Trophoblast cell (in vitro differentiated cells and primary cell): Measurements from ENCODE around the gene DRAM1.

Experiments used
- DNase-seq, 2 donors: peaks; one replicate each; pipeline ENCODE4 v3.0.0-alpha.2; 2016
- H2AFZ ChIP-seq: 2 replicates; pipeline ENCODE4 v1.6.1; 2013; ENCODE audit warnings: low read length, moderate library complexity, mild to moderate bottlenecking; ENCODE audit not compliant: insufficient read depth, poor library complexity
- H2AK5ac ChIP-seq: 2 replicates; pipeline ENCODE4 v1.6.1; 2013; ENCODE audit warnings: mild to moderate bottlenecking, low read length
- H2BK120ac ChIP-seq: 2 replicates; pipeline ENCODE4 v1.6.1; 2013; ENCODE audit warnings: low read length, mild to moderate bottlenecking, moderate library complexity; ENCODE audit not compliant: insufficient read depth, poor library complexity
- H2BK12ac ChIP-seq: 2 replicates; pipeline ENCODE4 v1.6.1; 2013; ENCODE audit warnings: mild to moderate bottlenecking, low read length, moderate library complexity
- H2BK5ac ChIP-seq: 2 replicates; pipeline ENCODE4 v1.6.1; 2013; ENCODE audit warnings: low read length, low read depth, moderate library complexity, mild to moderate bottlenecking; ENCODE audit not compliant: poor library complexity
- H3K14ac ChIP-seq: 2 replicates; pipeline ENCODE4 v1.6.1; 2013; ENCODE audit warnings: mild to moderate bottlenecking, low read length
- H3K18ac ChIP-seq: 2 replicates; pipeline ENCODE4 v1.6.1; 2013; ENCODE audit warnings: mild to moderate bottlenecking, low read length
- H3K23ac ChIP-seq: 2 replicates; pipeline ENCODE4 v1.6.1; 2013; ENCODE audit warnings: low read length
- H3K27ac ChIP-seq: 2 replicates; pipeline ENCODE4 v1.5.1; 2013; ENCODE audit warnings: low read depth, mild to moderate bottlenecking, inconsistent platforms, low read length, moderate library complexity
- H3K27me3 ChIP-seq: 2 replicates; pipeline ENCODE4 v1.6.1; 2013; ENCODE audit warnings: inconsistent platforms, mild to moderate bottlenecking, low read length, moderate library complexity; ENCODE audit not compliant: insufficient read depth
- H3K36me3 ChIP-seq, 2 experiments: 1 replicate in 1 of 2; 2 replicates in 1 of 2; pipeline ENCODE4 v1.6.1; 2013; ENCODE audit warnings: low read length in 2 of 2, mild to moderate bottlenecking in 2 of 2, moderate library complexity in 1 of 2; ENCODE audit not compliant: insufficient read depth in 2 of 2, control insufficient read depth in 1 of 2
- H3K4ac ChIP-seq: 2 replicates; pipeline ENCODE4 v1.6.1; 2013; ENCODE audit warnings: low read depth, mild to moderate bottlenecking, low read length, moderate library complexity
- H3K4me1 ChIP-seq, 2 experiments: 1 replicate in 1 of 2; 2 replicates in 1 of 2; pipeline ENCODE4 v1.6.1; 2013; ENCODE audit warnings: low read length in 2 of 2, mild to moderate bottlenecking in 2 of 2, moderate library complexity in 1 of 2; ENCODE audit not compliant: insufficient read depth in 2 of 2, control insufficient read depth in 1 of 2
- H3K4me2 ChIP-seq: 2 replicates; pipeline ENCODE4 v1.6.1; 2013; ENCODE audit warnings: inconsistent platforms, mild to moderate bottlenecking, low read length, moderate library complexity
- H3K4me3 ChIP-seq: 2 replicates; pipeline ENCODE4 v1.5.1; 2013; ENCODE audit warnings: mild to moderate bottlenecking, low read depth, low read length, inconsistent platforms
- H3K79me1 ChIP-seq: one replicate; pipeline ENCODE4 v1.6.1; 2013; ENCODE audit warnings: low read length
- H3K79me2 ChIP-seq: 2 replicates; pipeline ENCODE4 v1.6.1; 2013; ENCODE audit warnings: low read length, mild to moderate bottlenecking; ENCODE audit not compliant: control insufficient read depth, insufficient read depth, poor library complexity
- H3K9ac ChIP-seq: 2 replicates; pipeline ENCODE4 v1.6.1; 2013; ENCODE audit warnings: mild to moderate bottlenecking, low read length
- H3K9me3 ChIP-seq: 2 replicates; pipeline ENCODE4 v1.6.1; 2013; ENCODE audit warnings: low read depth, mild to moderate bottlenecking, control low read depth, inconsistent platforms, low read length; ENCODE audit not compliant: insufficient read depth
- H4K12ac ChIP-seq: 2 replicates; pipeline ENCODE4 v1.6.1; 2013; ENCODE audit warnings: low read depth, mild to moderate bottlenecking, low read length, moderate library complexity
- H4K8ac ChIP-seq: 2 replicates; pipeline ENCODE4 v1.6.1; 2013; ENCODE audit warnings: low read depth, mild to moderate bottlenecking, low read length, moderate library complexity
- H4K91ac ChIP-seq: one replicate; pipeline ENCODE4 v1.6.1; 2013; ENCODE audit warnings: low read depth, mild to moderate bottlenecking, low read length, moderate library complexity
- WGBS: extraction: QIAGEN DNeasy Blood & Tissue Kit; methylation state at CpG from one replicate; pipeline ENCODE4 v1.1.7; 2013; ENCODE audit warnings: missing lambda C conversion rate; ENCODE audit not compliant: insufficient read length, insufficient coverage; ENCODE audit errors: extremely low coverage; 5-methylcytosine and 5-hydroxymethylcytosine counted together

DRAM1 gene

DNA sequence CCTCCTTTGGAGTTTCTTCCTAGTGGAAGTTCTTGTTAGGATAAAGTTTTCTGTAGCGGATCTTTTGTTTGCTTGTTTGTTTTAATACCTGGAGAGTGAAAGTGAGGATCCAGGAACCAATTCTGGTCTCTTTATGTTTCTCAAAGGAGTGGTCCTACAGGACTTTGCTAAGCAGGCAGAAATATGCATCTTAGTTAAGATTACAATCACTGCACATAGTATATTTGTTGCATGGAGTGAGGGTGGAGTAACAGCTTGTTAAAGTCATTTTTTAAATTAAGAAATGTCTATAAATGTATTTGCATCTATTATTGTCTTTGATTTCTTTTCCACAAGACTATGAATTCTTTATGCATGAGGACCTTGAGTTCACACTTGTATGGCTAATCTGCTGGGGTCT, 76.7 kb downstream of the DRAM1 start:
- Histone ChIP-seq H4K91ac (no peak overlapping the region), H3K4me2 (no peak overlapping the region), H3K27ac (no peak overlapping the region), H2AFZ (no peak overlapping the region), H2BK120ac (no peak overlapping the region), H3K79me2 (no peaks in the 10 kb centered on the region), H4K8ac (no peak overlapping the region), H3K4me3 (no peak overlapping the region), H3K18ac (no peak overlapping the region), H3K27me3 (no peaks in the 10 kb centered on the region), H4K12ac (no peak overlapping the region), H3K4me1 (peaks cover 7 to 9% of the 10 kb centered on the region in 2 experiments), H2BK5ac (no peak overlapping the region), H3K23ac (no peak overlapping the region), H3K4ac (no peak overlapping the region), H3K14ac (no peak overlapping the region), H3K9me3 (no peaks in the 10 kb centered on the region), H3K79me1 (no peaks in the 10 kb centered on the region), H2AK5ac (no peak overlapping the region), H2BK12ac (no peak overlapping the region), H3K9ac (no peak overlapping the region), H3K36me3 (no peaks in the 10 kb centered on the region)
- WGBS: no CpG with 5 or more reads among the region's 1 CpG
- no peak for DNase-seq

GRCh38 chr12:101954676-101955075, 77.3 kb downstream of the DRAM1 start:
- H3K79me1 ChIP-seq: no peaks in the 10 kb centered on the region
- H4K8ac ChIP-seq: no peak overlapping the region
- peaks cover 7 to 9% of the 10 kb centered on the region in 2 experiments for H3K4me1 ChIP-seq
- no CpG with 5 or more reads among the region's 1 CpG for WGBS
- no peak overlapping the region for H3K14ac ChIP-seq
- no peak overlapping the region for H3K4ac ChIP-seq
- peaks cover 1% of the 10 kb centered on the region for H3K9me3 ChIP-seq
- no peak overlapping the region for H4K12ac ChIP-seq
- H3K9ac ChIP-seq: no peak overlapping the region
- H3K18ac ChIP-seq: no peak overlapping the region
- DNase-seq: peak; percentile 35 to 70
- no peak overlapping the region for H3K23ac ChIP-seq
- H2BK12ac ChIP-seq: no peak overlapping the region
- H3K27ac ChIP-seq: no peak overlapping the region
- no peak overlapping the region for H2BK5ac ChIP-seq
- no peak overlapping the region for H2BK120ac ChIP-seq
- H3K36me3 ChIP-seq: no peaks in the 10 kb centered on the region
- H3K27me3 ChIP-seq: no peaks in the 10 kb centered on the region
- no peak overlapping the region for H3K4me3 ChIP-seq
- H2AFZ ChIP-seq: no peak overlapping the region
- no peaks in the 10 kb centered on the region for H3K79me2 ChIP-seq
- no peak overlapping the region for H4K91ac ChIP-seq
- H3K4me2 ChIP-seq: no peak overlapping the region
- no peak overlapping the region for H2AK5ac ChIP-seq

- Histone ChIP-seq H3K27ac (no peak overlapping the region), H2BK12ac (no peak overlapping the region), H3K14ac (no peak overlapping the region), H3K36me3 (no peaks in the 10 kb centered on the region), H3K79me1 (no peaks in the 10 kb centered on the region), H2BK5ac (no peak overlapping the region), H3K18ac (no peak overlapping the region), H2BK120ac (no peak overlapping the region), H3K4me3 (no peak overlapping the region), H4K8ac (no peak overlapping the region), H3K4ac (no peak overlapping the region), H4K91ac (no peak overlapping the region), H3K9ac (no peak overlapping the region), H2AFZ (no peak overlapping the region), H3K4me2 (no peak overlapping the region), H3K79me2 (no peaks in the 10 kb centered on the region), H2AK5ac (no peak overlapping the region), H3K27me3 (no peaks in the 10 kb centered on the region), H3K23ac (no peak overlapping the region), H3K9me3 (peaks cover 2% of the 10 kb centered on the region), H3K4me1 (peaks cover 7 to 9% of the 10 kb centered on the region in 2 experiments), H4K12ac (no peak overlapping the region)
- no CpG with 5 or more reads among the region's 9 CpGs for WGBS
- no peak for DNase-seq
Measured at GRCh38 chr12:101957252-101957959, 80.0 kb downstream of the DRAM1 start.

DNA sequence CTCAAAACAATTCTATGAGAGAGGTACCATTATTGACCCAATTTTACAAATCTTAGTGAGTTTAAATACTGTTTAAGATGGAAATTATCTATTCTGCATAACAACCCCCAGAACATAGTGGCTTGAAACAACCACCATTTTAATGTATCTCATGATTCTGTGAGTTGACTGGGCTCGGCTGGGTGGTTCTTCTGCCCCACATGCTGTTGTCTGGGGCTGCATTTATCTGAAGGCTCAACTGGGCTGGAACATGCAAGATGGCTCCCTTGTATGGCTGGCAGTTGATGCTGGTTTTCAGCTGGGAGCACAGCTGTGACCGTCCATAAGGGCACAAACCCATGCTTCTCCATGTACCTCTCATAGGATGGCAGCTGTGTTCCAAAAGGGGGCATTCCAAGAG, 82.2 kb downstream of the DRAM1 start:
- Histone ChIP-seq H3K4me2 (no peak overlapping the region), H2AFZ (no peak overlapping the region), H3K79me2 (no peaks in the 10 kb centered on the region), H3K4ac (no peak overlapping the region), H3K9me3 (peaks cover 2% of the 10 kb centered on the region), H3K23ac (no peak overlapping the region), H3K79me1 (no peaks in the 10 kb centered on the region), H3K27ac (no peak overlapping the region), H3K9ac (no peak overlapping the region), H3K4me3 (no peak overlapping the region), H2AK5ac (no peak overlapping the region), H3K27me3 (no peaks in the 10 kb centered on the region), H4K8ac (no peak overlapping the region), H3K18ac (no peak overlapping the region), H3K4me1 (peaks cover 4 to 6% of the 10 kb centered on the region in 2 experiments), H2BK120ac (no peak overlapping the region), H3K14ac (no peak overlapping the region), H2BK12ac (no peak overlapping the region), H4K12ac (no peak overlapping the region), H4K91ac (no peak overlapping the region), H3K36me3 (no peaks in the 10 kb centered on the region), H2BK5ac (no peak overlapping the region)
- no peak for DNase-seq
- no CpG with 5 or more reads among the region's 2 CpGs for WGBS
